H1 (cell line): Measurements from ENCODE around the gene USH1G. TPM values are rescaled to one million over a fixed set of nuclear protein-coding genes. Genes with fewer than 3 reads are reported as not detected.

Source experiments
- CTCF ChIA-PET: fragments of 300-600 bp; sonication (Branson Sonifier 250); formaldehyde crosslinking; loops from one replicate; lab custom pipeline; 2021; ENCODE audit not compliant: partially characterized antibody; lab: Charles Lee
- POLR2A ChIA-PET: fragments of 300-600 bp; sonication (Branson Sonifier 250); formaldehyde crosslinking; loops from one replicate; lab custom pipeline; 2021; ENCODE audit warnings: inconsistent platforms; ENCODE audit not compliant: partially characterized antibody; lab: Charles Lee
- DNase-seq, 2 experiments: peaks; one replicate each; pipeline versions ENCODE4 v3.0.0 to v3.0.0-alpha.2; 2010 to 2022; ENCODE audit warnings: low spot score in 2 of 2, low read depth in 1 of 2, mixed read lengths in 1 of 2
- FAIRE-seq: peaks from 2 replicates; lab custom pipeline; 2011; peaks lifted over from hg19 to GRCh38; lab: Jason Lieb, UNC
- H2AFZ ChIP-seq: 2 replicates; pipeline ENCODE4 v1.8.1; 2012; ENCODE audit warnings: low read length, inconsistent platforms
- H2AK5ac ChIP-seq: 2 replicates; pipeline ENCODE4 v1.6.1; 2013; ENCODE audit warnings: low read depth, low read length
- H2BK120ac ChIP-seq: replicated peaks from 2 replicates; pipeline ENCODE3; 2013; ENCODE audit warnings: low read depth, low read length, inconsistent platforms
- H2BK12ac ChIP-seq: 2 replicates; pipeline ENCODE4 v1.6.1; 2013; ENCODE audit warnings: low read depth, low read length
- H2BK15ac ChIP-seq: 2 replicates; pipeline ENCODE4 v1.6.1; 2013; ENCODE audit warnings: low read length
- H2BK20ac ChIP-seq: 2 replicates; pipeline ENCODE4 v1.6.1; 2013; ENCODE audit warnings: low read length
- H2BK5ac ChIP-seq: 2 replicates; pipeline ENCODE4 v1.6.1; 2013; ENCODE audit warnings: low read depth, low read length
- H3K14ac ChIP-seq: 2 replicates; pipeline ENCODE4 v1.6.1; 2013; ENCODE audit warnings: inconsistent platforms; ENCODE audit not compliant: insufficient read length
- H3K18ac ChIP-seq: 2 replicates; pipeline ENCODE4 v1.6.1; 2013; ENCODE audit warnings: low read length; ENCODE audit errors: extremely low read depth
- H3K23ac ChIP-seq: 2 replicates; pipeline ENCODE4 v1.6.1; 2013; ENCODE audit warnings: inconsistent platforms; ENCODE audit not compliant: insufficient read length
- H3K23me2 ChIP-seq: 2 replicates; pipeline ENCODE4 v1.6.1; 2013; ENCODE audit warnings: low read depth, low read length
- H3K27ac ChIP-seq: 2 replicates; pipeline ENCODE4 v1.6.1; 2011; ENCODE audit warnings: low read depth, low read length, inconsistent platforms
- H3K27me3 ChIP-seq, 4 experiments: replicated peaks in 1 of 4; 1 replicate in 1 of 4; 2 replicates in 3 of 4; pipeline versions ENCODE4 v1.6.1 to v1.8.1; 2011 to 2013; ENCODE audit warnings: low read length in 3 of 4, mild to moderate bottlenecking in 3 of 4, inconsistent platforms in 2 of 4, mixed read lengths in 2 of 4, moderate library complexity in 1 of 4; ENCODE audit not compliant: control insufficient read depth in 3 of 4, insufficient read depth in 3 of 4; ENCODE audit errors: extremely low read depth in 1 of 4
- H3K36me3 ChIP-seq, 4 experiments: 2 replicates each; pipeline versions ENCODE4 v1.6.1 to v1.8.1; 2011 to 2013; ENCODE audit warnings: mild to moderate bottlenecking in 4 of 4, low read length in 3 of 4, moderate library complexity in 2 of 4, control low read depth in 1 of 4, inconsistent platforms in 1 of 4; ENCODE audit not compliant: insufficient read depth in 4 of 4, control insufficient read depth in 2 of 4
- H3K4ac ChIP-seq: replicated peaks from 2 replicates; pipeline ENCODE3; 2013; ENCODE audit warnings: low read length, low read depth, mixed read lengths, inconsistent platforms; ENCODE audit not compliant: insufficient read length
- H3K4me1 ChIP-seq, 4 experiments: replicated peaks in 1 of 4; 1 replicate in 1 of 4; 2 replicates in 3 of 4; pipeline versions ENCODE4 v1.6.1 to v1.8.1; 2011 to 2013; ENCODE audit warnings: low read length in 3 of 4, inconsistent platforms in 2 of 4, mixed read lengths in 1 of 4; ENCODE audit not compliant: insufficient read depth in 4 of 4, control insufficient read depth in 3 of 4
- H3K4me2 ChIP-seq, 2 experiments: 2 replicates each; pipeline versions ENCODE4 v1.6.1 to v1.8.1; 2011 to 2013; ENCODE audit warnings: low read depth in 2 of 2, low read length in 2 of 2, control low read depth in 1 of 2, inconsistent platforms in 1 of 2, mild to moderate bottlenecking in 1 of 2; ENCODE audit not compliant: insufficient read depth in 1 of 2
- H3K4me3 ChIP-seq, 4 experiments: fragments of 200-600, 300-600 bp in 1 of 4; sonication (generic), shearing (Covaris generic), sonication (Bioruptor Twin) in 1 of 4; 2 replicates each; pipeline versions ENCODE4 v1.5.1 to v1.8.1; 2011 to 2016; ENCODE audit warnings: low read length in 4 of 4, low read depth in 3 of 4, control low read depth in 2 of 4, inconsistent platforms in 2 of 4, mild to moderate bottlenecking in 2 of 4, mixed read lengths in 1 of 4, moderate library complexity in 1 of 4; ENCODE audit not compliant: insufficient read depth in 2 of 4; ENCODE audit errors: extremely low read depth in 1 of 4
- H3K56ac ChIP-seq: replicated peaks from 2 replicates; pipeline ENCODE3; 2013; ENCODE audit warnings: low read depth, mild to moderate bottlenecking, mixed read lengths, low read length, inconsistent platforms; ENCODE audit not compliant: insufficient read length
- H3K79me1 ChIP-seq: 2 replicates; pipeline ENCODE4 v1.6.1; 2013; ENCODE audit warnings: low read depth, low read length, control low read depth
- H3K79me2 ChIP-seq, 2 experiments: 2 replicates each; pipeline versions ENCODE4 v1.6.1 to v1.8.1; 2012 to 2013; ENCODE audit warnings: low read length in 2 of 2, mild to moderate bottlenecking in 2 of 2, inconsistent platforms in 1 of 2; ENCODE audit not compliant: insufficient read depth in 2 of 2, control insufficient read depth in 1 of 2
- H3K9ac ChIP-seq, 4 experiments: replicated peaks in 1 of 4; 1 replicate in 1 of 4; 2 replicates in 3 of 4; pipeline versions ENCODE4 v1.6.1 to v1.8.1; 2011 to 2013; ENCODE audit warnings: low read depth in 3 of 4, low read length in 3 of 4, control low read depth in 2 of 4, mild to moderate bottlenecking in 2 of 4, moderate library complexity in 2 of 4, inconsistent platforms in 1 of 4; ENCODE audit errors: extremely low read depth in 1 of 4
- H3K9me3 ChIP-seq, 2 experiments: 2 replicates each; pipeline versions ENCODE4 v1.6.1 to v1.8.1; 2012 to 2013; ENCODE audit warnings: mild to moderate bottlenecking in 2 of 2, moderate library complexity in 2 of 2, control low read depth in 1 of 2, inconsistent platforms in 1 of 2, low read depth in 1 of 2, low read length in 1 of 2, mixed read lengths in 1 of 2; ENCODE audit not compliant: insufficient read depth in 2 of 2
- H4K20me1 ChIP-seq, 2 experiments: replicated peaks in 1 of 2; 2 replicates each; pipeline versions ENCODE3 to v1.8.1; 2011 to 2013; ENCODE audit warnings: inconsistent platforms in 2 of 2, low read length in 2 of 2, mild to moderate bottlenecking in 1 of 2; ENCODE audit not compliant: insufficient read depth in 2 of 2, control insufficient read depth in 1 of 2
- H4K5ac ChIP-seq: 2 replicates; pipeline ENCODE4 v1.6.1; 2013; ENCODE audit warnings: low read length, low read depth, mixed read lengths, inconsistent platforms; ENCODE audit not compliant: insufficient read length
- H4K8ac ChIP-seq: 2 replicates; pipeline ENCODE4 v1.8.0; 2013; ENCODE audit warnings: mild to moderate bottlenecking, moderate library complexity, low read length, inconsistent platforms; ENCODE audit not compliant: insufficient read depth; ENCODE audit errors: extremely low read depth
- H4K91ac ChIP-seq: replicated peaks from 2 replicates; pipeline ENCODE3; 2013; ENCODE audit warnings: low read length, mixed read lengths, inconsistent platforms; ENCODE audit not compliant: insufficient read length
- KDM1A ChIP-seq: fragments of 200-600, 300-600 bp; sonication (generic); IDR thresholded peaks from 2 replicates; pipeline ENCODE4 v1.7.1; 2016; ENCODE audit warnings: mild to moderate bottlenecking, low read length, borderline replicate concordance
- MAX ChIP-seq: IDR thresholded peaks from 2 replicates; pipeline ENCODE4 v1.6.1; 2012; ENCODE audit warnings: inconsistent platforms
- RAD21 ChIP-seq, 2 experiments: IDR thresholded peaks in 1 of 2; conservative IDR thresholded peaks in 1 of 2; 2 replicates each; pipeline ENCODE4 v1.6.1; 2011; ENCODE audit warnings: low read depth in 2 of 2, low read length in 2 of 2, improper control_type of control experiment in 1 of 2, inconsistent platforms in 1 of 2, mild to moderate bottlenecking in 1 of 2, moderate library complexity in 1 of 2
- SIN3A ChIP-seq, 2 experiments: IDR thresholded peaks in 1 of 2; conservative IDR thresholded peaks in 1 of 2; 2 replicates each; pipeline ENCODE4 v1.6.1; 2011 to 2012; ENCODE audit warnings: low read length in 2 of 2, improper control_type of control experiment in 1 of 2, low read depth in 1 of 2, mild to moderate bottlenecking in 1 of 2
- SIX5 ChIP-seq: IDR thresholded peaks from 2 replicates; pipeline ENCODE4 v1.6.1; 2011; ENCODE audit warnings: mild to moderate bottlenecking, low read depth, low read length
- TEAD4 ChIP-seq: IDR thresholded peaks from 2 replicates; pipeline ENCODE4 v1.6.1; 2012; ENCODE audit warnings: low read depth, low read length, inconsistent platforms, mixed read lengths
- USF2 ChIP-seq: IDR thresholded peaks from 2 replicates; pipeline ENCODE4 v1.6.1; 2011; ENCODE audit warnings: low read length, improper control_type of control experiment
- WGBS, 2 experiments: shearing (Covaris generic) in 1 of 2; methylation state at CpG; one replicate each; pipeline versions ENCODE4 v1.1.6 to v1.1.7; 2013 to 2015; ENCODE audit warnings: low lambda C conversion rate in 2 of 2, mixed read lengths in 2 of 2, inconsistent platforms in 1 of 2, low coverage in 1 of 2, missing lambda C conversion rate in 1 of 2; ENCODE audit not compliant: insufficient replicate concordance in 2 of 2, insufficient coverage in 1 of 2, insufficient read length in 1 of 2; ENCODE audit errors: extremely low coverage in 1 of 2, missing lambda C conversion rate in 1 of 2; 5-methylcytosine and 5-hydroxymethylcytosine counted together
- polyA plus RNA-seq, 7 experiments: library from polyadenylated mRNA; depleted of rRNA in 3 of 7; stranded (reverse) in 5 of 7; unstranded in 2 of 7; fragments of >200 nt in 5 of 7; fragments of 200-250 nt in 2 of 7; gene quantifications; 1 replicate in 5 of 7; 2 replicates in 1 of 7; 4 replicates in 1 of 7; pipeline versions ENCODE4 v1.2.1 to v1.2.3, GENCODE V29; 2011 to 2013; ENCODE audit warnings: missing spikeins in 2 of 7, mixed read lengths in 2 of 7
- total RNA-seq: library from RNA; stranded (reverse); fragmentation: NEBNext Ultra II Directional; extraction: Animal tissue kit (Norgen Biotek cat#: 25700); gene quantifications from 2 replicates; pipeline ENCODE4 v1.2.1, GENCODE V29; 2021
- TF ChIP-seq, protein P1 (sequence below): IDR thresholded peaks from 2 replicates; pipeline ENCODE4 v1.6.1; 2012; ENCODE audit warnings: inconsistent platforms

The USH1G gene
- total and polyA plus RNA-seq, 2 of the 8 experiments (the other 6 are each of a cell fraction or from before 2014, with no cell fraction given): 1.6 to 4.3 TPM

DNA sequence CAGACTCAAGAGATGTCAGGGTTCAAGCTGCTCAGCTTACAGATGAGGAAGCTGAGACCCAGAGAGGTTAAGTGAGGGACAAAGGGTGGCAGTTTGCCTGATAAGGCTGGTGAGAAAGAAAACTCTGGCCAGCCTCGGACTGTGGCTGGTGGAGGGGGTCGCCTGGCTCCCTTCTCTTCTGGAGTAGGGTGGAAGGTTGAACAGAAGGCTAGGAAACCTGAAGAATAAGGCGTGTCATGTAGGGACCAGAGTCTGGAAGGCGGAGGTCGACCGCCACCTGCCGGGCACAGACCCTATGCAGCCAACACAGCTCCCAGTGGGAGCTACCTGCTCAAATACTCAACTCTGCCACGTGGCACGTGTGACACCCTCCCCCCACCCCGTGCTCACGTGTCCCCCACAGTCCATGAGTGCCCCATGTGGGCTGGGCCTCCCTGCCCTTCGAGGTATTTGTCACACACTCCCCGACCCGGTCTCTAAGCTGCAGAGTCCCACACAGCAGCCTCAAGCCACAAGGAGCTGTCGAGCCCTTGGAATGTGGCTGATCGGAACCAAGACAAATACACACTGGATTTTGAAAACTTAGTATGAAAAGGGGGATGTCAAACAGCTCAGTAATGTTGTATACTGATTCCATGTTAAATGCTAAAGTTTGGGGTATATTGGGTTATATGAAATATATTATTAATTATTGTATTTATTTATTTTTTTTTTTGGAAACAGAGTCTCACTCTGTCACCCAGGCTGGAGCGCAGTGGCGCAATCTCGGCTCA is 37.7 kb upstream of the USH1G start:
- WGBS, 2 experiments: 69% methylated on average over 15 of the region's 19 CpGs; no CpG with 5 or more reads in 1 of the 2 experiments
- POLR2A ChIA-PET: interaction anchor here (0.6 to 2.5 kb wide), 9 partner anchors 8 to 202 kb away, joined by 3 to 37 read pairs (median 3); partner anchors contain the start of genes HID1, MRPL58 and OTOP2
- no peak for FAIRE-seq
- TF ChIP-seq SIN3A (conservative IDR thresholded peaks at IDR 0.05 in 1 of 2, IDR thresholded peaks at IDR 0.05 in 1 of 2; ENCODE audit: low read depth in 1 of 2, low read length in 2 of 2): peak in 1 of 2 experiments; percentile 67; a peak in 1 of 4 replicates
- no peak for TF ChIP-seq SIX5
- TF ChIP-seq MAX: peak; percentile 98
- TF ChIP-seq, protein P1, sequence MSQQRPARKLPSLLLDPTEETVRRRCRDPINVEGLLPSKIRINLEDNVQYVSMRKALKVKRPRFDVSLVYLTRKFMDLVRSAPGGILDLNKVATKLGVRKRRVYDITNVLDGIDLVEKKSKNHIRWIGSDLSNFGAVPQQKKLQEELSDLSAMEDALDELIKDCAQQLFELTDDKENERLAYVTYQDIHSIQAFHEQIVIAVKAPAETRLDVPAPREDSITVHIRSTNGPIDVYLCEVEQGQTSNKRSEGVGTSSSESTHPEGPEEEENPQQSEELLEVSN: peak; percentile 89
- TF ChIP-seq USF2: peak; percentile 80
- TF ChIP-seq RAD21 (IDR thresholded peaks at IDR 0.05 in 1 of 2, conservative IDR thresholded peaks at IDR 0.05 in 1 of 2; ENCODE audit: low read depth in 2 of 2, low read length in 2 of 2): peak; percentile 65 to 67
- TF ChIP-seq TEAD4: peak; percentile 43; the same call in 1 of the 2 replicates
- TF ChIP-seq KDM1A: no peak

More for the DNA sequence above, 37.7 kb upstream of the USH1G start:
- no peaks in the 10 kb centered on the region for H3K9me3 ChIP-seq
- no peaks in the 10 kb centered on the region for H3K36me3 ChIP-seq
- H3K4ac ChIP-seq: no peak overlapping the region
- peak; percentile 54 to 84 for DNase-seq
- peaks cover 0 to 5% (median 2%) of the 10 kb centered on the region in 4 experiments; a peak in 3 of 7 replicates for H3K27me3 ChIP-seq
- no peak overlapping the region for H3K4me2 ChIP-seq
- no peak overlapping the region for H2AFZ ChIP-seq
- H4K8ac ChIP-seq: no peak overlapping the region
- H3K18ac ChIP-seq: no peak overlapping the region
- CTCF ChIA-PET: interaction anchor here (0.6 to 27.2 kb wide), 60 partner anchors 12 to 1503 kb away, joined by 3 to 1072 read pairs (median 5); partner anchors contain the start of genes ARMC7, CDR2L, FADS6 and HID1
- H3K27ac ChIP-seq: no peak overlapping the region
- H3K14ac ChIP-seq: no peak overlapping the region
- H2BK20ac ChIP-seq: no peak overlapping the region
- H3K79me2 ChIP-seq: no peaks in the 10 kb centered on the region
- no peak overlapping the region for H3K4me3 ChIP-seq
- peak overlapping the region; percentile 12; the same call in 1 of the 2 replicates for H2BK12ac ChIP-seq
- peaks cover 0 to 3% of the 10 kb centered on the region in 2 experiments for H4K20me1 ChIP-seq
- no peak overlapping the region for H2AK5ac ChIP-seq
- no peak overlapping the region for H2BK120ac ChIP-seq
- H3K56ac ChIP-seq: no peak overlapping the region
- no peak overlapping the region for H4K5ac ChIP-seq
- no peak overlapping the region for H3K9ac ChIP-seq
- H2BK5ac ChIP-seq: no peak overlapping the region; the same call in 1 of the 2 replicates
- no peak overlapping the region for H4K91ac ChIP-seq
- no peak overlapping the region for H3K23ac ChIP-seq
- peaks cover 0 to 7% (median 1%) of the 10 kb centered on the region in 4 experiments; a peak in 4 of 7 replicates for H3K4me1 ChIP-seq
- 0 out of 2 replicates have a peak, but pooled peaks cover 3% of the 10 kb centered on the region for H3K23me2 ChIP-seq
- H3K79me1 ChIP-seq: no peaks in the 10 kb centered on the region
- no peak overlapping the region for H2BK15ac ChIP-seq
